Spleen (tissue), 7 donors: ENCODE results near the gene TPRG1.

Experiments used
- CTCF ChIP-seq, 11 experiments: fragments of 200-600 bp in 7 of 11; fragments of 450-650 bp in 4 of 11; sonication (generic) in 4 of 11; IDR thresholded peaks in 8 of 11; conservative IDR thresholded peaks in 3 of 11; 1 replicate in 7 of 11; 2 replicates in 4 of 11; pipeline versions ENCODE4 v1.4.0 to v1.8.0; 2016 to 2021; ENCODE audit warnings: antibody characterized with exemption in 11 of 11, inconsistent platforms in 4 of 11, mild to moderate bottlenecking in 1 of 11
- POLR2A ChIP-seq, 3 donors: fragments of 450-650 bp; IDR thresholded peaks; one replicate each; pipeline ENCODE4 v1.5.1; 2017; ENCODE audit warnings: antibody characterized with exemption in 3 of 3, mild to moderate bottlenecking in 1 of 3
- POLR2AphosphoS5 ChIP-seq, 3 donors: sonication (generic); formaldehyde crosslinking; IDR thresholded peaks; one replicate each; pipeline ENCODE4 v1.5.1; 2017; ENCODE audit warnings: antibody characterized with exemption in 3 of 3
- donor health status: DM: no; HTN: no; CAD: no; lungs with moderate emphysema.
- donor health status: DM: no; HTN: no; CAD: no.
- donor health status: DM: no; HTN: no; CAD: no.

- TF ChIP-seq CTCF (IDR thresholded peaks at IDR 0.05 in 8 of 11, conservative IDR thresholded peaks at IDR 0.05 in 3 of 11) (no peak), POLR2A (IDR thresholded peaks at IDR 0.05) (no peak), POLR2AphosphoS5 (IDR thresholded peaks at IDR 0.05) (no peak)
Measured at GRCh38 chr3:189267981-189268613, 96.3 kb downstream of the TPRG1 start.
